LoVo (cell line): ENCODE measurements around the gene RAB40B.

Source experiments
- DNase-seq: peaks from one replicate; pipeline ENCODE4 v3.0.0-alpha.2; 2016; ENCODE audit warnings: low spot score

Gene RAB40B

GRCh38 chr17:82648742-82649331 is 49.7 kb downstream of the RAB40B start:
- peak; percentile 22 for DNase-seq

- peak; percentile 93 for DNase-seq
These were observed 50.3 kb downstream of the RAB40B start, which contains the start of gene WDR45B for GRCh38 chr17:82648165-82648668. WDR45B (minus strand) TSS chr17:82648444; CDS start chr17:82648340, 104 bp downstream.

- DNase-seq = no peak
These were observed 50.8 kb downstream of the RAB40B start for GRCh38 chr17:82647593-82648164.

- DNase-seq = no peak
These were observed 53.0 kb downstream of the RAB40B start for GRCh38 chr17:82645516-82645915.

- DNase-seq = no peak
These were observed 54.4 kb downstream of the RAB40B start for GRCh38 chr17:82644148-82644547.

- no peak for DNase-seq
These were observed 56.5 kb downstream of the RAB40B start for GRCh38 chr17:82642022-82642421.

- no peak for DNase-seq
These were observed 58.5 kb downstream of the RAB40B start for GRCh38 chr17:82640036-82640435.

GRCh38 chr17:82639628-82640027 is 58.9 kb downstream of the RAB40B start:
- DNase-seq = no peak

- DNase-seq = no peak
These were observed 60.2 kb downstream of the RAB40B start for GRCh38 chr17:82638183-82638773.

- no peak for DNase-seq
These were observed 61.6 kb downstream of the RAB40B start for GRCh38 chr17:82636626-82637598.

GRCh38 chr17:82633343-82633742 is 65.2 kb downstream of the RAB40B start:
- DNase-seq = no peak

GRCh38 chr17:82632451-82632850 is 66.0 kb downstream of the RAB40B start:
- DNase-seq = no peak

GRCh38 chr17:82631544-82631943 is 67.0 kb downstream of the RAB40B start:
- DNase-seq = no peak

- no peak for DNase-seq
These were observed 68.3 kb downstream of the RAB40B start for GRCh38 chr17:82630212-82630611.

GRCh38 chr17:82629748-82630147 is 68.8 kb downstream of the RAB40B start:
- no peak for DNase-seq

GRCh38 chr17:82627405-82627804 is 71.1 kb downstream of the RAB40B start:
- no peak for DNase-seq

- DNase-seq = no peak
These were observed 74.8 kb downstream of the RAB40B start for GRCh38 chr17:82623707-82624106.

GRCh38 chr17:82619641-82620040 is 78.9 kb downstream of the RAB40B start:
- no peak for DNase-seq

- no peak for DNase-seq
These were observed 79.3 kb downstream of the RAB40B start for GRCh38 chr17:82619211-82619610.

GRCh38 chr17:82616021-82616711 is 82.3 kb downstream of the RAB40B start:
- no peak for DNase-seq
